GM19238 (cell line): ENCODE measurements around the gene NOBOX.
A peak's percentile ranks its signal among the peaks of the same experiment; 100 is the strongest.
"Not testable (repeated sequence)": the region's sequence is repeated elsewhere in the genome, so short reads cannot be mapped to it uniquely, and the experiment has no call there.

Experiments
- DNase-seq: peaks from one replicate; pipeline ENCODE4 v3.0.0; 2011; ENCODE audit warnings: low spot score; ENCODE audit not compliant: insufficient read length

The NOBOX gene

GRCh38 chr7:144391823-144392255, 11.7 kb downstream of the NOBOX start:
- DNase-seq = peak; percentile 42

GRCh38 chr7:144391014-144391413, 12.5 kb downstream of the NOBOX start:
- no peak for DNase-seq

DNA sequence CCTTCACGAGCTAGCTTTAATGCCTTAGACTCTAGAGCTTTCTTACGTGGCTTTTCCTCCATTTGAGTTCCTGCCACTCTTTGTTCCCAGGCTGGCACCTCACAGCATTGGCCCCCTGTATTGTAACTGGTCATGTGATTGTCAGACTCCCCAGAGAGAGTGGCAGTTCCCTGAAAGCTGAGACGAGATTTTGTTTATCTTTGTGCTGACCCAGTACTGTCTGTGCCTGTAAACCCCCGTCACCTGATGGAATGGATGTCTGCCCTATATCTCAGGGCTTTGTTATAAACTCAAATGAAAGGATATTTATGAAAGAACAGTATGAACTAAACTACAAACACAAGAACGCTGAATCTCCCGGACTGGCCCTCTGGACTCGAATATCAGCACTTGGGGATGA, 13.0 kb downstream of the NOBOX start:
- DNase-seq = no peak

DNA sequence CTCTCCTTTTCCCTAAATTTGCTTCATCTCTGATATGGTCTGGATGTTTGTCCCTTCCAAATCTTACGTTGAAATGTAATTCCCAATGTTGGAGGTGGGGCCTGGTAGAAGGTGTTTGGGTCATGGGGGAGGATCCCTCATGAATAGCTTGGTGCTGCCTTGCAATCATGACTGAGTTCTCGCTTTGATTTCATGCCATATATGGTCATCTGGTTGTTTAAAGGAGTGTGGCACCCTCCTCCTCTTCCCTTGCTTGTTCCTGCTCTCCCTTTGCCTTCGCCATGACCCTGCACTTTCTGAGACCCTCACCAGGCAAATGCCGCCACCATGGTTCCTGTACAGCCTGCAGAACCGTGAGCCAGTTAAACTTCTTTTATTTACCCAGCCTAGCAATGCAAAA, 14.5 kb downstream of the NOBOX start:
- DNase-seq = no peak

DNA sequence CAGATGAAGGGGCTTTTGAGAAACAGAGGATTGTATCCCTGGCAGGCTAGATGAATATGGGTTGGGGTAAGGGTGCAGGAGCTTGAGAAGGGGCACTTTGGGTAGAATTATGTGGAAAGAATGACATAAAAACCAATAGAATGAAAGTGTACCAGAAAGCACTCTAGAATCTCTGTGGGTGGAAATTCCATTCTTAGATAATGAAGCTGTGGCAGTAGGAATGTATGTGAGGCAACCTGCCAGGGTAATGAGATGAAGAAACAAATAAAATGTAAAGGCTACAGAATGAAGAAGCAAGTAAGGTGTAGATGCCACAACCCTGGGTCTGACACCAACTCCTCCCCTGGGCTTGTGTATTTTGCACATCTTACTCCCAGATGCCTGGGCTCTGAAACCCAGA, 16.8 kb downstream of the NOBOX start:
- no peak for DNase-seq

DNA sequence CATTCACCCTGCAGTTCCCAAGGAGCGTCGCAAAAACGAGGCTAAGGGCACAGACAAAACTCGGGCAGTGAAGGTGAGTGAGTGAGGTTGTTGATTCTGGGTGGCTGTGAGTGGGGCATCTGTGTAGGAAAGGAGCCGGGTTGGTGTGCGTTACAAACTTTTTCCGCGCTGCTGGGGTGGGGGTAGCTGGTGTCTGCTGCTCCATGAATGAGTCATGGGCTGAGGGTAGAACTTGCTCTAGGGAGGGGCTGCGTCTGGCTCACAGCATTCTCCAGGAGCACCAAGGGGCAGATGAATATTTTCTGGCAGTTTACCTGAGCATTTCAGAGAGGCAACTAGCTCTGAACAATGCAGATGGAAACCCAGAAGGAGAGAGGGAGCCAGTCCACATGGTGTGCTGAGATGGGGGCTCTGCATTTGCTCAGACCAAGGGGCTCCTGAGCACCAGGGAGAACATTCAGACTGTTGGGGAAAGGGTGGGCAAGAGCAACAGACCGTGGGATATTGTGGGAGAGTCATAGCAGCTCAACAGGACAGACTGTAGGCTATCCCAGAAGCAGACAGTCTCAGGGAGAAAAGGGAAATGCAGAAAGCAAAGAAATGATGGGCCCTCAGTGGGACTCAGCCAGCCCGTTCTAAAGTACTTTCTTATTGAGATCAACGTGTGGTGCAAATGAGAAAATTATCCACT, 18.8 kb downstream of the NOBOX start:
- DNase-seq = no peak

DNA sequence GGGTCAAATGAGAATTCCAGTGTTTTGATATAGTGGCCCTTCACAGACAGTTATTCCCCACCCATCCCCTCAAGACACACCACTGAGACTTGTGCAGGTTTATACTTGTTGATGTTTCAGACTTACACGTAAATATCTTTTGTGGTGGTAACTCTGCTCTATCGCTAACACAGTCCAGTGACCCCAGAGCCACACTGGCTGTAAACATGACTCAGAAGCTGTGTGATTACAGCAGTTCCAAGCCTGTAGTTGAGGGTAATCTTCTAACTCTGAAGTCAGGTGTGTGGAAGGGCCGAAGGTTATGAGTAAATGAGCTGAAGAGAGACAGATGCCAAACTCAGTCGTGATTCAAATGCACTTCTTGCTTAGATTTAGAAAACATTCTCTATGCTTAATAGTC, 19.4 kb downstream of the NOBOX start:
- DNase-seq = no peak

GRCh38 chr7:144379776-144380384, 23.6 kb downstream of the NOBOX start:
- DNase-seq = no peak

GRCh38 chr7:144378651-144379050, 24.8 kb downstream of the NOBOX start:
- no peak for DNase-seq

DNA sequence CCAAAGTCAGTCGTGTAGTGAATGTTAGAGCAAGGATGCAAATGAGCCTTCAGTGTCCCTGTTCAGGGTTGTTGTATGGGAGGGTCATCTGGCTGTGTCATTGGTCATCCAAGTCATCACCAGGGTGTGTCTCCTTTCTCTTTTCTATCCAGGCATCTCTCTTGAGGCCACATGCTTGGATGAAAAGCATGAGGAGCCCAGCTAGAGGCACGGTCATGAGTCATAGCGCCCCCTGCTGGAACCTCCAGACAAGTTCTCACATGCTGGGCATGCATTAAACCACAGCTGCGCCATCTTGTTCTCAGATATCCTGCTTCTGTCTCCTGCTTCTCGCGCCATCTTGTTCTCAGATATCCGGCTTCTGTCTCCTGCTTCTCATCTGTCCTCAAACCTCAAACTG, 34.3 kb downstream of the NOBOX start:
- DNase-seq = not testable (repeated sequence)

DNA sequence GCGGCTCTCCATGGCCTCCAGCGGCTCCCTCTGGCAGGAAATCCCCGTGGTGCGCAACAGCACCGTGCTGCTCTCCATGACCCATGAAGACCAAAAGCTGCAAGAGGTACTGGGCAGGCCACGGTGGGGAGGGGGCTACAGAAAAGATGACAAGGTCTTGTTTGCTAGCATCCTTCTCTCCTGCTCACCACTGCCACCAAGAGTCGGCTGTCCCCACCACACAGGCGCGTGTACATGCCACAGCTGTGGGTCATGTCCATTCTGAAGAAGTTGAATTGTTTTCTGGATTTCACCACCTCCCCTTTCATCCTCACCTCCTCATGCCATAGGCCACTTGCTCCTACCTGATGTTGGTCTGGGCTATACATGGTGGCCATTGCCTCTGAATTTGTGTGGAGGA, 36.2 kb downstream of the NOBOX start:
- not testable (repeated sequence) for DNase-seq

DNA sequence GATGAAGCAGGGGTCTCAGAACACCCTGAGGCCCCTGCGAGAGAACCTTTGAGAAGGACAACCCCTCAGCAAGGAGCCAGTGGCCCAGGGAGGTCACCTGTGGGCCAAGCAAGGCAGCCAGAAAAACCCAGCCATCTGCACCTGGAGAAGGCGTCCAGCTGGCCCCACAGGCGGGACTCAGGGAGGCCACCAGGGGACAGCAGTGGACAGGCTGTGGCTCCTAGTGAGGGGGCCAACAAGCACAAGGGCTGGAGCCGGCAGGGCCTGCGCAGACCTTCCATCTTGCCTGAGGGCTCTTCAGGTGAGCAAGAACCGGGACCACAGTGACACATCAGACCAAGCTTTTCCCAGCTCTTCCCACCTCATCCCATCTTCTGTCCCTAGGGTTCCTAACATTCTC, 38.0 kb downstream of the NOBOX start:
- DNase-seq = not testable (repeated sequence)

GRCh38 chr7:144362061-144362460, 41.4 kb downstream of the NOBOX start:
- not testable (repeated sequence) for DNase-seq

DNA sequence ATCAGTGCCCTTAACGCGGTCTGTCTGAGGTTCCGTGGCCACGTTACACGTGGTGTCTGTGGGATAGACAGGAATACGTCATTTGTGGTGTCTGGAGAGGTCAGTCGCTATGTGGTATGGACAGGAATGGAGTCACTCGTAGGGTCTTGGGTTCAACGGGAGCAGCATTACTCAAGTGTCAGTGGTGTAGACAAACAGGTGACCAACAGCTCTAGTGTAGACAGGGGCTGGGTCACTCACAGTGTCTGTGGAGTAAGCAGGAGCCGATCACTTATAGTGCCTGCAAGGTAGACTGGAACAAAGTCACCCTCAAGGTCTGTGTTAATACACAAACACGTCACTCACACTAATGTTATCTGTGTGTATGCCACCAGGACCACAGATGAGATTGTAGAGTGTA, 46.6 kb downstream of the NOBOX start:
- not testable (repeated sequence) for DNase-seq

- DNase-seq = not testable (repeated sequence)
These were observed 47.3 kb downstream of the NOBOX start for GRCh38 chr7:144356185-144356584.

- not testable (repeated sequence) for DNase-seq
These were observed 48.2 kb downstream of the NOBOX start, which contains the start of gene ARHGEF5 for GRCh38 chr7:144355176-144355822. Gene ARHGEF5, plus strand, starts transcription at chr7:144355402. Its CDS starts 7,268 bp downstream, at chr7:144362670.

DNA sequence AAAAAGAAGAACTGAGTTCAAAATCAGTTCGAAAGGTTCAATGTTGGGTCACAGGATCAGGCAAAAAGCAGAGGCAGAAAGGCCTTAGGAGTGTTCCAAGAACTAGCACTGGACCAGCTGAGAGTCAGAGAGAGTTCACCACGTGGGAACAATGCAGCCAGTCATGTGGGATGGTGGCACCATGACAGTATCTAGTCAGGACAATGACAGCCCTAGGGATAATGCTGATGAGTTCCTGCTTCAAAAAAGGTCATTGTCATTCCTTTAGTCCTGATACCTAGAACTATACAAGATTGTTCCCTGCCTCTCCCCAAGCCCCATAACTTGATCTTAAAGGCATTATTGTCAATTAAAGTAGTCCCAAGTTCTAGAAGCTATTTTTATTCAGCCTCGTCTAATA, 51.8 kb downstream of the NOBOX start:
- DNase-seq = not testable (repeated sequence)

DNA sequence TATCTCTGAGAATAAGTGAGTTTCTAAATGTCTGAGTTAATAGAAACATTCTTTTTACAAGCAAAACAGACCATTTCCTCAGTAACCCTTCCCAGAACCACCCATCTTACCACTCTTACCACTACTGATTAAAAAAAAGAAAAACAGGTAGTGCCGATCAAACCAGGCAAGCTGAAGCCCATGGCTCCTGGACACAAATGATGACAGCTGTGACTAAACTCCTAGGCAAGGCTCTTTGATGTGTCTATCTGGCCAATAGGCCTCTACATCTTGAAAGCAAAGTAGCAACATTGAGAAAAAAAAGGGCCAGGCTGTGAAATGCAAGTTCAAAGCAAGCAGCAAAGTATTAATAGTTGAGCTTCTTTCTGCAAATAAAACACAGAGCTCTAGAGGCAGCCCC, 54.9 kb downstream of the NOBOX start:
- DNase-seq = not testable (repeated sequence)
